HepG2 (cell line): ENCODE results near the gene FUT4. TPM values are rescaled to one million over a fixed set of nuclear protein-coding genes. Genes with fewer than 3 reads are reported as not detected.

Experiments used
- ATAC-seq: fragments of 200-7000 bp; cut with Tn5 transposase; 3 replicates; pipeline ENCODE4 v1.9.1; 2020; ENCODE audit warnings: mild to moderate bottlenecking, moderate library complexity
- BruUV-seq: library from RNA; stranded (reverse); fragments of 400-500 nt; replicated peaks from 2 replicates; lab custom pipeline; 2021; lab: Mats Ljungman, UMichigan
- CTCF ChIA-PET: fragments of 300-600 bp; formaldehyde crosslinking; extraction: SDS; loops from one replicate; lab custom pipeline; 2021; ENCODE audit warnings: low total read pairs, inconsistent platforms, low intra/inter-chr PET ratio; lab: Yijun Ruan, JAX
- POLR2A ChIA-PET: fragments of 350-600 bp; sonication (Branson Sonifier 250); formaldehyde crosslinking; loops from one replicate; lab custom pipeline; 2020; ENCODE audit warnings: antibody characterized with exemption, inconsistent platforms; lab: Yijun Ruan, JAX
- DNase-seq: peaks from one replicate; pipeline ENCODE4 v3.0.0-alpha.2; 2015; ENCODE audit warnings: low spot score
- FAIRE-seq: peaks from 3 replicates; lab custom pipeline; 2011; peaks lifted over from hg19 to GRCh38; lab: Jason Lieb, UNC
- H2AFZ ChIP-seq: one replicate; pipeline ENCODE4 v1.6.1; 2011; ENCODE audit warnings: low read length, inconsistent platforms
- H3K27ac ChIP-seq: fragments of 300-600 bp; 3 replicates; pipeline ENCODE4 v1.8.0; 2011; ENCODE audit warnings: mixed run types, mild to moderate bottlenecking, mixed read lengths, low read length, inconsistent platforms; ENCODE audit not compliant: insufficient read depth; ENCODE audit errors: extremely low read length
- H3K27me3 ChIP-seq, 2 experiments: fragments of 200-600 bp in 1 of 2; 2 replicates in 1 of 2; 3 replicates in 1 of 2; pipeline versions ENCODE4 v1.6.0 to v1.8.0; 2011; ENCODE audit warnings: low read length in 2 of 2, mild to moderate bottlenecking in 2 of 2, moderate library complexity in 2 of 2, inconsistent platforms in 1 of 2; ENCODE audit not compliant: insufficient read depth in 2 of 2, control insufficient read depth in 1 of 2
- H3K36me3 ChIP-seq, 2 experiments: fragments of 200-600 bp in 1 of 2; replicated peaks in 1 of 2; 2 replicates in 1 of 2; 3 replicates in 1 of 2; pipeline versions ENCODE4 v1.5.1 to v1.8.0; 2011; ENCODE audit warnings: low read length in 2 of 2, inconsistent platforms in 1 of 2; ENCODE audit not compliant: insufficient read depth in 2 of 2, control insufficient read depth in 1 of 2
- H3K4me1 ChIP-seq: 2 replicates; pipeline ENCODE4 v1.5.1; 2012; ENCODE audit warnings: low read length, inconsistent platforms; ENCODE audit not compliant: insufficient read depth
- H3K4me2 ChIP-seq: 2 replicates; pipeline ENCODE4 v1.6.0; 2011; ENCODE audit warnings: low read depth, low read length, inconsistent platforms
- H3K4me3 ChIP-seq, 3 experiments: fragments of 200-600 bp in 1 of 3; sonication (generic), shearing (Covaris generic) in 1 of 3; replicated peaks in 1 of 3; 2 replicates each; pipeline ENCODE4 v1.5.1; 2011 to 2016; ENCODE audit warnings: low read length in 3 of 3, inconsistent platforms in 2 of 3, low read depth in 2 of 3, mild to moderate bottlenecking in 2 of 3, control low read depth in 1 of 3, mixed read lengths in 1 of 3; ENCODE audit not compliant: insufficient read depth in 1 of 3
- H3K79me2 ChIP-seq: one replicate; pipeline ENCODE4 v1.6.1; 2011; ENCODE audit warnings: low read length, inconsistent platforms; ENCODE audit not compliant: insufficient read depth
- H3K9ac ChIP-seq: 2 replicates; pipeline ENCODE4 v1.6.0; 2011; ENCODE audit warnings: mild to moderate bottlenecking, low read depth, low read length, inconsistent platforms; ENCODE audit not compliant: insufficient read depth
- H3K9me3 ChIP-seq: 2 replicates; pipeline ENCODE4 v1.5.1; 2012; ENCODE audit warnings: mild to moderate bottlenecking, low read length
- H4K20me1 ChIP-seq: 2 replicates; pipeline ENCODE4 v1.6.0; 2011; ENCODE audit warnings: inconsistent platforms, mild to moderate bottlenecking, low read length, moderate library complexity; ENCODE audit not compliant: insufficient read depth
- BHLHE40 ChIP-seq: IDR thresholded peaks from 2 replicates; pipeline ENCODE4 v1.6.1; 2011; ENCODE audit warnings: low read length, improper control_type of control experiment
- FOXC1 ChIP-seq: sonication (generic); formaldehyde crosslinking; IDR thresholded peaks from 2 replicates; pipeline ENCODE4 v1.8.0; 2022; ENCODE audit warnings: mild to moderate bottlenecking, missing genetic modification reagents, borderline replicate concordance
- NFKB2 ChIP-seq: sonication (generic); formaldehyde crosslinking; IDR thresholded peaks from 2 replicates; pipeline ENCODE4 v1.4.0; 2020; ENCODE audit warnings: missing genetic modification reagents, borderline replicate concordance
- SOX13 ChIP-seq, 3 experiments: fragments of 450-650 bp in 1 of 3; sonication (generic) in 1 of 3; formaldehyde crosslinking in 1 of 3; IDR thresholded peaks in 2 of 3; conservative IDR thresholded peaks in 1 of 3; 2 replicates each; pipeline versions ENCODE4 v1.5.0 to v1.6.1; 2016 to 2020; ENCODE audit warnings: antibody characterized with exemption in 1 of 3, mild to moderate bottlenecking in 1 of 3, missing compliant biosample characterization in 1 of 3, missing genetic modification reagents in 1 of 3, moderate library complexity in 1 of 3
- ZBTB37 ChIP-seq: sonication (generic); formaldehyde crosslinking; IDR thresholded peaks from 2 replicates; pipeline ENCODE4 v1.4.0; 2020; ENCODE audit warnings: mild to moderate bottlenecking, missing genetic modification reagents
- ZBTB49 ChIP-seq: sonication (generic); formaldehyde crosslinking; IDR thresholded peaks from 2 replicates; pipeline ENCODE4 v1.4.0; 2020; ENCODE audit warnings: missing genetic modification reagents, borderline replicate concordance
- ZNF274 ChIP-seq: sonication (generic); formaldehyde crosslinking; IDR thresholded peaks from 2 replicates; pipeline ENCODE4 v1.5.1; 2020; ENCODE audit warnings: mild to moderate bottlenecking, missing genetic modification reagents
- ZNF292 ChIP-seq: sonication (generic); formaldehyde crosslinking; IDR thresholded peaks from 2 replicates; pipeline ENCODE4 v1.8.1; 2022; ENCODE audit warnings: mild to moderate bottlenecking, low read depth, missing genetic modification reagents, borderline replicate concordance
- ZNF629 ChIP-seq: sonication (generic); formaldehyde crosslinking; conservative IDR thresholded peaks from 2 replicates; pipeline ENCODE4 v1.5.0; 2020; ENCODE audit warnings: missing genetic modification reagents
- WGBS: methylation state at CpG from one replicate; pipeline ENCODE4 v1.1.6; 2017; ENCODE audit warnings: low lambda C conversion rate; 5-methylcytosine and 5-hydroxymethylcytosine counted together
- in situ Hi-C: cut with HindIII; loops from 2 replicates; pipeline ENCODE4 v1.10.0; 2017; ENCODE audit warnings: low pct_unique_long_range_greater_than_20kb; ENCODE audit not compliant: extremely low pct_ligation_motif_present
- intact Hi-C: fragments of 100-400 bp; cut with micrococcal nuclease; formaldehyde crosslinking; loops from one replicate; pipeline ENCODE4 v1.10.0; 2022; ENCODE audit not compliant: unreplicated experiment
- polyA plus RNA-seq, 8 experiments: library from polyadenylated mRNA; depleted of rRNA in 3 of 8; stranded (reverse) in 7 of 8; unstranded in 1 of 8; fragments of >200 nt; fragmentation: Illumina TruSeq in 4 of 8; extraction: Trizol in 4 of 8; gene quantifications; 2 replicates each; pipeline versions ENCODE4 v1.2.1 to v1.2.3, GENCODE V29; 2011 to 2016; ENCODE audit warnings: low read depth in 4 of 8, missing spikeins in 1 of 8, mixed read lengths in 1 of 8; ENCODE audit not compliant: insufficient read depth in 1 of 8
- total RNA-seq, 5 experiments: library from RNA; depleted of rRNA; stranded (reverse); fragments of >200 nt; fragmentation: Illumina TruSeq; extraction: Trizol; gene quantifications; 2 replicates each; pipeline ENCODE4 v1.2.3, GENCODE V29; 2016; ENCODE audit warnings: low read depth in 1 of 5

Gene FUT4
- total and polyA plus RNA-seq, 2 of the 13 experiments (the other 11 are each of a cell fraction or from before 2014, with no cell fraction given): 0.28 to 0.60 TPM

- in situ Hi-C loops (no loop called here), intact Hi-C loops (no loop called here)
- DNase-seq: no peak
- H4K20me1 ChIP-seq: no peaks in the 10 kb centered on the region
- TF ChIP-seq ZNF274 (no peak), SOX13 (IDR thresholded peaks at IDR 0.05) (no peak), SOX13 (CRISPR knock-in tag; conservative IDR thresholded peaks at IDR 0.05 in 1 of 2, IDR thresholded peaks at IDR 0.05 in 1 of 2) (no peak), NFKB2 (CRISPR knock-in tag) (no peak), FOXC1 (no peak), BHLHE40 (no peak), ZNF292 (CRISPR knock-in tag) (no peak), ZBTB37 (CRISPR knock-in tag) (no peak), ZBTB49 (CRISPR knock-in tag) (no peak), ZNF629 (CRISPR knock-in tag) (no peak)
- BruUV-seq: no TSS peak
- no peaks in the 10 kb centered on the region for H3K4me1 ChIP-seq
- H3K27ac ChIP-seq: no peak overlapping the region
- H3K36me3 ChIP-seq: no peaks in the 10 kb centered on the region
- no peak overlapping the region for H2AFZ ChIP-seq
- POLR2A ChIA-PET: no interaction called here
- H3K4me3 ChIP-seq: no peak overlapping the region
- WGBS: 4% methylated on average over 2 of the region's 2 CpGs
- no peak overlapping the region for H3K9ac ChIP-seq
- no peak for ATAC-seq
- no peak overlapping the region for H3K4me2 ChIP-seq
- H3K79me2 ChIP-seq: no peaks in the 10 kb centered on the region
- H3K9me3 ChIP-seq: no peaks in the 10 kb centered on the region
- H3K27me3 ChIP-seq: peaks cover 1 to 7% of the 10 kb centered on the region in 2 experiments; a peak in 2 of 5 replicates
- no peak for FAIRE-seq
- CTCF ChIA-PET: no interaction called here
Observed at GRCh38 chr11:94588366-94588942, 44.7 kb downstream of the FUT4 start.
